SK-N-SH (cell line): ENCODE results near the gene TSSC4. TPM values are rescaled to one million over a fixed set of nuclear protein-coding genes. Genes with fewer than 3 reads are reported as not detected.

Experiments
- CTCF ChIA-PET: fragments of 300-600, 350-600 bp; formaldehyde crosslinking; extraction: SDS; loops from one replicate; lab custom pipeline; 2021; lab: Yijun Ruan, JAX
- POLR2A ChIA-PET: fragments of 350-600 bp; sonication (Branson Sonifier 250); formaldehyde crosslinking; extraction: SDS; loops from one replicate; lab custom pipeline; 2020; ENCODE audit warnings: antibody characterized with exemption, inconsistent platforms; lab: Yijun Ruan, JAX
- DNase-seq: peaks from one replicate; pipeline ENCODE4 v3.0.0; 2012
- H2AFZ ChIP-seq: fragments of 200-600 bp; sonication (generic); 2 replicates; pipeline ENCODE4 v1.8.1; 2016; ENCODE audit warnings: antibody characterized with exemption, mild to moderate bottlenecking, low read depth
- H3F3A ChIP-seq: fragments of 200-600 bp; sonication (generic); replicated peaks from 2 replicates; pipeline ENCODE3; 2016; ENCODE audit warnings: antibody characterized with exemption, mild to moderate bottlenecking; ENCODE audit not compliant: insufficient read depth
- H3K27ac ChIP-seq, 2 experiments: fragments of 200-500 bp in 1 of 2; fragments of 200-600 bp in 1 of 2; sonication (Bioruptor generic) in 1 of 2; sonication (generic), shearing (Covaris generic) in 1 of 2; 2 replicates each; pipeline versions ENCODE4 v1.5.1 to v1.6.1; 2014 to 2016; ENCODE audit warnings: low read depth in 2 of 2, inconsistent platforms in 1 of 2, low read length in 1 of 2, mild to moderate bottlenecking in 1 of 2, mixed read lengths in 1 of 2
- H3K27me3 ChIP-seq: fragments of 200-600 bp; sonication (generic), shearing (Covaris generic); 2 replicates; pipeline ENCODE4 v1.6.1; 2016; ENCODE audit warnings: mixed run types; ENCODE audit not compliant: insufficient read depth
- H3K36me3 ChIP-seq, 2 experiments: fragments of 200-500 bp in 1 of 2; fragments of 200-600 bp in 1 of 2; sonication (Bioruptor generic) in 1 of 2; sonication (generic) in 1 of 2; replicated peaks in 1 of 2; 2 replicates each; pipeline versions ENCODE3 to v1.5.1; 2014 to 2016; ENCODE audit warnings: low read length in 1 of 2, mild to moderate bottlenecking in 1 of 2; ENCODE audit not compliant: insufficient read depth in 2 of 2, control insufficient read depth in 1 of 2
- H3K4me1 ChIP-seq, 2 experiments: fragments of 200-500 bp in 1 of 2; fragments of 200-600 bp in 1 of 2; sonication (Bioruptor generic) in 1 of 2; sonication (generic), shearing (Covaris generic) in 1 of 2; 2 replicates each; pipeline versions ENCODE4 v1.5.1 to v1.6.1; 2014 to 2016; ENCODE audit warnings: low read depth in 1 of 2, low read length in 1 of 2, mixed run types in 1 of 2; ENCODE audit not compliant: insufficient read depth in 2 of 2, control insufficient read depth in 1 of 2
- H3K4me2 ChIP-seq: fragments of 200-600 bp; sonication (generic), shearing (Covaris generic); 2 replicates; pipeline ENCODE4 v1.6.1; 2017; ENCODE audit warnings: mixed run types
- H3K4me3 ChIP-seq, 2 experiments: fragments of 200-500 bp in 1 of 2; fragments of 200-600 bp in 1 of 2; sonication (Bioruptor generic) in 1 of 2; sonication (generic), shearing (Covaris generic) in 1 of 2; 2 replicates each; pipeline versions ENCODE4 v1.5.1 to v1.8.1; 2014 to 2016; ENCODE audit warnings: low read depth in 2 of 2, inconsistent platforms in 1 of 2, low read length in 1 of 2, mild to moderate bottlenecking in 1 of 2, mixed read lengths in 1 of 2, moderate library complexity in 1 of 2
- H3K79me2 ChIP-seq: fragments of 200-600 bp; sonication (generic); 2 replicates; pipeline ENCODE4 v1.8.1; 2017; ENCODE audit warnings: mild to moderate bottlenecking; ENCODE audit not compliant: insufficient read depth
- H3K9ac ChIP-seq: fragments of 200-600 bp; sonication (generic); 2 replicates; pipeline ENCODE4 v1.6.1; 2017; ENCODE audit warnings: mixed run types
- H3K9me2 ChIP-seq: fragments of 200-600 bp; sonication (generic); 2 replicates; pipeline ENCODE4 v1.6.1; 2017; ENCODE audit warnings: mixed run types
- H3K9me3 ChIP-seq: fragments of 200-600 bp; sonication (generic); 2 replicates; pipeline ENCODE4 v1.6.1; 2017; ENCODE audit warnings: mixed run types, mild to moderate bottlenecking, moderate library complexity
- H4K20me1 ChIP-seq: fragments of 200-600 bp; sonication (generic); 2 replicates; pipeline ENCODE4 v1.6.1; 2017; ENCODE audit warnings: mild to moderate bottlenecking, mixed run types; ENCODE audit not compliant: insufficient read depth
- NFIC ChIP-seq: IDR thresholded peaks from 2 replicates; pipeline ENCODE4 v1.4.0; 2012; ENCODE audit warnings: borderline replicate concordance
- RXRA ChIP-seq: IDR thresholded peaks from 2 replicates; pipeline ENCODE4 v1.4.0; 2012; ENCODE audit warnings: low read depth, mild to moderate bottlenecking, borderline replicate concordance
- WGBS: methylation state at CpG from one replicate; pipeline ENCODE4 v1.1.6; 2017; ENCODE audit warnings: low lambda C conversion rate; 5-methylcytosine and 5-hydroxymethylcytosine counted together
- polyA plus RNA-seq, 3 experiments: library from polyadenylated mRNA; depleted of rRNA; stranded (reverse); fragments of >200 nt; gene quantifications; 2 replicates each; pipeline ENCODE4 v1.2.3, GENCODE V29; 2012
- TF ChIP-seq, protein P1 (sequence below): IDR thresholded peaks from 2 replicates; pipeline ENCODE4 v1.4.0; 2012; ENCODE audit warnings: low read depth, borderline replicate concordance
- TF ChIP-seq, protein P2 (sequence below): fragments of 200-600 bp; sonication (generic); IDR thresholded peaks from 2 replicates; pipeline ENCODE4 v1.6.1; 2017; ENCODE audit warnings: antibody characterized with exemption, mild to moderate bottlenecking, moderate library complexity
- TF ChIP-seq, protein P3 (sequence below): IDR thresholded peaks from 2 replicates; pipeline ENCODE4 v1.6.1; 2012; ENCODE audit warnings: mild to moderate bottlenecking, low read depth, low read length, moderate library complexity

Gene TSSC4
- polyA plus RNA-seq, 1 of the 3 experiments (the other 2 are of a cell fraction), result 45.1 TPM

DNA sequence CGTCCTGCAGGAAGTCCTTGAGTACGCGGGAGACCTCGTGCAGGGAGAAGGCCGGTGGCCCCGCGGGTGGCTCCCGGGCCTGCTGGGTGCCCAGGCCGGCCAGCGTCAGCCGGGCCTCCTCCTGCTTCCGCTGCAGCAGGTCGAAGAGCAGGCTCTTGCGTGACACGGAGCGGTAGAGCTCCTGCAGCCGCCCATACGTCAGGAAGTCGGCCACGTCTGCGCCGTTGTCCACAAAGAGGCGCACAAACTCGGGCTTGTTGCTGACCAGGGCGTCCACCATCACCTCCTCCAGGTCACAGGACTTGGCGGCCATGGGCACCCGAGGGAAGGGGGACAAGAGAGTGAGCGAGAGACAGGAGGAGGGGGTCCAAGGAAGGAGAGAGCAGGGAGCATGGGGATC lies 14.6 kb downstream of the TSSC4 start (continued):
- TF ChIP-seq RXRA, result no peak
- TF ChIP-seq, all 33 proteins: peak for 0

DNA sequence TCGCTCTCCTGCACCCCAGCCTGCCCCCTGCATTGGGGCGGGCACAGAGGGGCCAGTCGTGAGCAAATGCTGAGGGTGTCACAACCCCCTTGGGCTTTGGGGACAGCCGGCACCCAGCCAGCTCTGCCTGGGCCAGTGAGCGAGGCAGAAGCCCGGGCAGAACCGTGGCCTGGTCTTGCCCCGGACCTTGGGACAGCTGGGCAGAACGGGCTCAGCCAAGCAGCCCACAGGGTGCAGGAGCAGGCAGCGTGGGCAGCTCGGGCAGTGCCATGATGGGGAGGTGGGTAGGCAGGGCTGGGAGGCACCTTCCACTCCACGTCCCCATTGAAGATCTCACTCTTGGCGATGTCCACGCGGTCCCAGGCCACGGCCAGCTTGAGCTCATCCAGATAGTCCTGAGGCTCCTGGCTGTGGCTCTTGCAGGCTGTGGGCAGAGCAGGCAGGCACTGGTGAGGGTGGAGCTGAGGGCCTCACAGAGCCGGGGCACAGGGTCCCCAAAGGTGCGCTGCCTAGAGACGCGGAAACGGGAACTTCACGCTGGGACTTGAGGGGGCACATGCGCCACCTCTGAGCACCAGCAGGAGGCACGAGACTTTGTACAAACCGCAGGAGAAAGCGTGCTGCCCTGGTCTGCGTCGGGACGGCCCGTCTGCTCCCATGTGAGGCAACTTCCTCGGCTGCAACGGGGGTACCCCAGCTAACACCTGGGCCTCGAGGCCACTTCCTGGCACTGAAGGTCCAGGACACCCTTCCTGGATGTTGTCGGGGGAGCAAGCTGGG lies 15.2 kb downstream of the TSSC4 start:
- Histone ChIP-seq H3K4me3 (no peak overlapping the region), H3K9me3 (no peaks in the 10 kb centered on the region), H4K20me1 (no peaks in the 10 kb centered on the region), H2AFZ (no peak overlapping the region), H3K9ac (no peak overlapping the region), H3K4me1 (no peaks in the 10 kb centered on the region; a peak in 1 of 4 replicates), H3K27ac (no peak overlapping the region), H3K79me2 (no peaks in the 10 kb centered on the region), H3F3A (no peaks in the 10 kb centered on the region), H3K9me2 (no peaks in the 10 kb centered on the region), H3K4me2 (no peak overlapping the region), H3K36me3 (no peaks in the 10 kb centered on the region), H3K27me3 (no peaks in the 10 kb centered on the region)
- TF ChIP-seq NFIC, result no peak
- TF ChIP-seq, protein P1, sequence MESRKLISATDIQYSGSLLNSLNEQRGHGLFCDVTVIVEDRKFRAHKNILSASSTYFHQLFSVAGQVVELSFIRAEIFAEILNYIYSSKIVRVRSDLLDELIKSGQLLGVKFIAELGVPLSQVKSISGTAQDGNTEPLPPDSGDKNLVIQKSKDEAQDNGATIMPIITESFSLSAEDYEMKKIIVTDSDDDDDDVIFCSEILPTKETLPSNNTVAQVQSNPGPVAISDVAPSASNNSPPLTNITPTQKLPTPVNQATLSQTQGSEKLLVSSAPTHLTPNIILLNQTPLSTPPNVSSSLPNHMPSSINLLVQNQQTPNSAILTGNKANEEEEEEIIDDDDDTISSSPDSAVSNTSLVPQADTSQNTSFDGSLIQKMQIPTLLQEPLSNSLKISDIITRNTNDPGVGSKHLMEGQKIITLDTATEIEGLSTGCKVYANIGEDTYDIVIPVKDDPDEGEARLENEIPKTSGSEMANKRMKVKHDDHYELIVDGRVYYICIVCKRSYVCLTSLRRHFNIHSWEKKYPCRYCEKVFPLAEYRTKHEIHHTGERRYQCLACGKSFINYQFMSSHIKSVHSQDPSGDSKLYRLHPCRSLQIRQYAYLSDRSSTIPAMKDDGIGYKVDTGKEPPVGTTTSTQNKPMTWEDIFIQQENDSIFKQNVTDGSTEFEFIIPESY, result no peak
- TF ChIP-seq, protein P2, sequence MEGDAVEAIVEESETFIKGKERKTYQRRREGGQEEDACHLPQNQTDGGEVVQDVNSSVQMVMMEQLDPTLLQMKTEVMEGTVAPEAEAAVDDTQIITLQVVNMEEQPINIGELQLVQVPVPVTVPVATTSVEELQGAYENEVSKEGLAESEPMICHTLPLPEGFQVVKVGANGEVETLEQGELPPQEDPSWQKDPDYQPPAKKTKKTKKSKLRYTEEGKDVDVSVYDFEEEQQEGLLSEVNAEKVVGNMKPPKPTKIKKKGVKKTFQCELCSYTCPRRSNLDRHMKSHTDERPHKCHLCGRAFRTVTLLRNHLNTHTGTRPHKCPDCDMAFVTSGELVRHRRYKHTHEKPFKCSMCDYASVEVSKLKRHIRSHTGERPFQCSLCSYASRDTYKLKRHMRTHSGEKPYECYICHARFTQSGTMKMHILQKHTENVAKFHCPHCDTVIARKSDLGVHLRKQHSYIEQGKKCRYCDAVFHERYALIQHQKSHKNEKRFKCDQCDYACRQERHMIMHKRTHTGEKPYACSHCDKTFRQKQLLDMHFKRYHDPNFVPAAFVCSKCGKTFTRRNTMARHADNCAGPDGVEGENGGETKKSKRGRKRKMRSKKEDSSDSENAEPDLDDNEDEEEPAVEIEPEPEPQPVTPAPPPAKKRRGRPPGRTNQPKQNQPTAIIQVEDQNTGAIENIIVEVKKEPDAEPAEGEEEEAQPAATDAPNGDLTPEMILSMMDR, result no peak
- TF ChIP-seq, protein P3, sequence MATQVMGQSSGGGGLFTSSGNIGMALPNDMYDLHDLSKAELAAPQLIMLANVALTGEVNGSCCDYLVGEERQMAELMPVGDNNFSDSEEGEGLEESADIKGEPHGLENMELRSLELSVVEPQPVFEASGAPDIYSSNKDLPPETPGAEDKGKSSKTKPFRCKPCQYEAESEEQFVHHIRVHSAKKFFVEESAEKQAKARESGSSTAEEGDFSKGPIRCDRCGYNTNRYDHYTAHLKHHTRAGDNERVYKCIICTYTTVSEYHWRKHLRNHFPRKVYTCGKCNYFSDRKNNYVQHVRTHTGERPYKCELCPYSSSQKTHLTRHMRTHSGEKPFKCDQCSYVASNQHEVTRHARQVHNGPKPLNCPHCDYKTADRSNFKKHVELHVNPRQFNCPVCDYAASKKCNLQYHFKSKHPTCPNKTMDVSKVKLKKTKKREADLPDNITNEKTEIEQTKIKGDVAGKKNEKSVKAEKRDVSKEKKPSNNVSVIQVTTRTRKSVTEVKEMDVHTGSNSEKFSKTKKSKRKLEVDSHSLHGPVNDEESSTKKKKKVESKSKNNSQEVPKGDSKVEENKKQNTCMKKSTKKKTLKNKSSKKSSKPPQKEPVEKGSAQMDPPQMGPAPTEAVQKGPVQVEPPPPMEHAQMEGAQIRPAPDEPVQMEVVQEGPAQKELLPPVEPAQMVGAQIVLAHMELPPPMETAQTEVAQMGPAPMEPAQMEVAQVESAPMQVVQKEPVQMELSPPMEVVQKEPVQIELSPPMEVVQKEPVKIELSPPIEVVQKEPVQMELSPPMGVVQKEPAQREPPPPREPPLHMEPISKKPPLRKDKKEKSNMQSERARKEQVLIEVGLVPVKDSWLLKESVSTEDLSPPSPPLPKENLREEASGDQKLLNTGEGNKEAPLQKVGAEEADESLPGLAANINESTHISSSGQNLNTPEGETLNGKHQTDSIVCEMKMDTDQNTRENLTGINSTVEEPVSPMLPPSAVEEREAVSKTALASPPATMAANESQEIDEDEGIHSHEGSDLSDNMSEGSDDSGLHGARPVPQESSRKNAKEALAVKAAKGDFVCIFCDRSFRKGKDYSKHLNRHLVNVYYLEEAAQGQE, result no peak
- 83% methylated on average over 13 of the region's 34 CpGs for WGBS
- ChIA-PET POLR2A (no interaction called here), CTCF (interaction anchor here (0.8 to 7.3 kb wide), 7 partner anchors 15 to 229 kb away, joined by 3 to 143 read pairs (median 4); partner anchors contain the start of gene TSSC4)
- no peak for DNase-seq
